Epithelial cell of esophagus (primary cell): ENCODE data around the gene ARAF.

ENCODE experiments used
- DNase-seq: peaks from one replicate; pipeline ENCODE4 v3.0.0; 2010; ENCODE audit warnings: low read depth
- H3K4me3 ChIP-seq: 2 replicates; pipeline ENCODE4 v1.5.1; 2011; ENCODE audit warnings: mild to moderate bottlenecking, low read length, control low read depth
- CTCF ChIP-seq: IDR thresholded peaks from 2 replicates; pipeline ENCODE4 v1.5.1; 2011; ENCODE audit warnings: low read depth, mild to moderate bottlenecking, low read length, control low read depth, inconsistent platforms; ENCODE audit not compliant: insufficient read depth; ENCODE audit errors: missing control alignments

Gene ARAF

GRCh38 chrX:47572773-47573340 lies 11.9 kb downstream of the ARAF start:
- no peak overlapping the region for H3K4me3 ChIP-seq
- no peak for TF ChIP-seq CTCF
- no peak for DNase-seq

GRCh38 chrX:47573341-47574075 lies 12.5 kb downstream of the ARAF start:
- peak overlapping the region; percentile 7 for H3K4me3 ChIP-seq
- DNase-seq: peak; percentile 62
- no peak for TF ChIP-seq CTCF

- DNase-seq: no peak
- no peak overlapping the region for H3K4me3 ChIP-seq
- no peak for TF ChIP-seq CTCF
Observed at GRCh38 chrX:47574076-47574546, 13.1 kb downstream of the ARAF start.

- DNase-seq: no peak
- no peak overlapping the region for H3K4me3 ChIP-seq
Observed at GRCh38 chrX:47574547-47575301, 13.7 kb downstream of the ARAF start.

GRCh38 chrX:47576021-47576898 lies 15.3 kb downstream of the ARAF start:
- TF ChIP-seq CTCF: no peak
- H3K4me3 ChIP-seq: no peak overlapping the region
- no peak for DNase-seq

More at GRCh38 chrX:47574547-47575301, 13.7 kb downstream of the ARAF start:
- no peak for TF ChIP-seq CTCF

- DNase-seq: no peak
- no peak for TF ChIP-seq CTCF
- no peak overlapping the region for H3K4me3 ChIP-seq
Observed at GRCh38 chrX:47577424-47577823, 16.4 kb downstream of the ARAF start.
